HCT116 (cell line): ENCODE data around the gene FN3K. TPM values are rescaled to one million over a fixed set of nuclear protein-coding genes. Genes with fewer than 3 reads are reported as not detected.
"Not testable (repeated sequence)": the region's sequence is repeated elsewhere in the genome, so short reads cannot be mapped to it uniquely, and the experiment has no call there.

Source experiments
- ATAC-seq: fragments of 200-7000 bp; cut with Tn5 transposase; 2 replicates; pipeline ENCODE4 v1.9.1; 2020; ENCODE audit warnings: mild to moderate bottlenecking, moderate library complexity
- BruUV-seq: library from RNA; stranded (reverse); fragments of 400-500 nt; replicated peaks from 2 replicates; lab custom pipeline; 2021; lab: Mats Ljungman, UMichigan
- CTCF ChIA-PET: fragments of 300-600 bp; sonication (Branson Sonifier 250); formaldehyde crosslinking; loops from one replicate; lab custom pipeline; 2021; ENCODE audit warnings: antibody characterized with exemption; lab: Charles Lee
- POLR2A ChIA-PET: fragments of 300-600, 350-600 bp; sonication (Branson Sonifier 250); formaldehyde crosslinking; loops from one replicate; lab custom pipeline; 2021; ENCODE audit warnings: antibody characterized with exemption; lab: Charles Lee
- RAD21 ChIA-PET, 2 experiments: fragments of 300-600 bp; sonication (Branson Sonifier 250); formaldehyde crosslinking; loops; one replicate each; lab custom pipeline; 2023; ENCODE audit warnings: low total read pairs in 2 of 2; ENCODE audit not compliant: uncharacterized antibody in 2 of 2, unreplicated experiment in 2 of 2, low non-redundant PET in 1 of 2; lab: Charles Lee
- DNase-seq: peaks from one replicate; pipeline ENCODE4 v3.0.0-alpha.2; 2010; ENCODE audit warnings: low read depth, low spot score
- H2AFZ ChIP-seq: fragments of 200-600 bp; shearing (Covaris generic), sonication (generic); 2 replicates; pipeline ENCODE4 v1.6.1; 2017; ENCODE audit warnings: low read depth, mixed run types, mixed read lengths, antibody characterized with exemption, low read length; ENCODE audit not compliant: poor library complexity, severe bottlenecking
- H3K27ac ChIP-seq: 2 replicates; pipeline ENCODE4 v1.5.1; 2012; ENCODE audit warnings: low read depth, low read length
- H3K27me3 ChIP-seq: fragments of 200-600 bp; sonication (generic); 2 replicates; pipeline ENCODE4 v1.6.1; 2016; ENCODE audit warnings: mixed run types, low read length, mixed read lengths; ENCODE audit not compliant: insufficient read depth
- H3K36me3 ChIP-seq, 2 experiments: fragments of 200-500 bp in 1 of 2; fragments of 200-600 bp in 1 of 2; sonication (Bioruptor generic) in 1 of 2; sonication (generic) in 1 of 2; 2 replicates each; pipeline versions ENCODE4 v1.5.1 to v1.6.1; 2014 to 2016; ENCODE audit warnings: low read length in 2 of 2, inconsistent platforms in 1 of 2, mixed read lengths in 1 of 2, mixed run types in 1 of 2; ENCODE audit not compliant: insufficient read depth in 2 of 2, control insufficient read depth in 1 of 2
- H3K4me1 ChIP-seq, 2 experiments: fragments of 200-600 bp in 1 of 2; sonication (generic) in 1 of 2; 2 replicates each; pipeline versions ENCODE4 v1.5.1 to v1.6.1; 2012 to 2017; ENCODE audit warnings: low read length in 2 of 2, inconsistent platforms in 1 of 2, mild to moderate bottlenecking in 1 of 2, mixed read lengths in 1 of 2, mixed run types in 1 of 2, moderate library complexity in 1 of 2; ENCODE audit not compliant: insufficient read depth in 2 of 2, control insufficient read depth in 1 of 2
- H3K4me2 ChIP-seq: fragments of 200-600 bp; sonication (generic); 2 replicates; pipeline ENCODE4 v1.6.1; 2017; ENCODE audit warnings: mixed run types, low read length, mixed read lengths
- H3K4me3 ChIP-seq, 2 experiments: fragments of 200-600 bp in 1 of 2; sonication (generic) in 1 of 2; replicated peaks in 1 of 2; 2 replicates each; pipeline ENCODE4 v1.5.1; 2011 to 2016; ENCODE audit warnings: low read length in 2 of 2, control low read depth in 1 of 2, low read depth in 1 of 2, mild to moderate bottlenecking in 1 of 2, mixed read lengths in 1 of 2, mixed run types in 1 of 2
- H3K79me2 ChIP-seq: fragments of 200-600 bp; sonication (generic); 2 replicates; pipeline ENCODE4 v1.6.1; 2017; ENCODE audit warnings: mild to moderate bottlenecking, mixed run types, low read length, moderate library complexity, mixed read lengths; ENCODE audit not compliant: insufficient read depth
- H3K9ac ChIP-seq: fragments of 200-600 bp; sonication (generic); 2 replicates; pipeline ENCODE4 v1.6.1; 2016; ENCODE audit warnings: low read length, mixed read lengths
- H3K9me2 ChIP-seq: fragments of 200-600 bp; sonication (generic), shearing (Covaris generic); 2 replicates; pipeline ENCODE4 v1.6.1; 2017; ENCODE audit warnings: mixed run types, mild to moderate bottlenecking, moderate library complexity; ENCODE audit not compliant: insufficient read depth
- H3K9me3 ChIP-seq, 2 experiments: fragments of 200-500 bp in 1 of 2; fragments of 200-600 bp in 1 of 2; sonication (Bioruptor generic) in 1 of 2; sonication (generic) in 1 of 2; 2 replicates each; pipeline ENCODE4 v1.6.1; 2014 to 2017; ENCODE audit warnings: low read length in 2 of 2, mixed read lengths in 2 of 2, inconsistent platforms in 1 of 2, low read depth in 1 of 2, mild to moderate bottlenecking in 1 of 2, mixed run types in 1 of 2, moderate library complexity in 1 of 2; ENCODE audit not compliant: control insufficient read depth in 1 of 2, insufficient read depth in 1 of 2
- H4K20me1 ChIP-seq: fragments of 200-600 bp; sonication (generic), shearing (Covaris generic); 2 replicates; pipeline ENCODE4 v1.6.1; 2017; ENCODE audit warnings: mixed run types, mild to moderate bottlenecking, moderate library complexity; ENCODE audit not compliant: insufficient read depth
- CBX3 ChIP-seq: IDR thresholded peaks from 2 replicates; pipeline ENCODE4 v1.6.1; 2012; ENCODE audit warnings: low read depth
- CEBPB ChIP-seq: IDR thresholded peaks from 2 replicates; pipeline ENCODE4 v1.6.1; 2012; ENCODE audit warnings: low read depth
- EGR1 ChIP-seq: IDR thresholded peaks from 2 replicates; pipeline ENCODE4 v1.6.1; 2012; ENCODE audit warnings: low read depth
- ELF1 ChIP-seq: IDR thresholded peaks from 2 replicates; pipeline ENCODE4 v1.6.1; 2012; ENCODE audit warnings: low read depth, borderline replicate concordance
- EZH2 ChIP-seq: fragments of 200-600 bp; sonication (generic); IDR thresholded peaks from 2 replicates; pipeline ENCODE4 v1.6.1; 2017; ENCODE audit warnings: antibody characterized with exemption, mixed run types
- EZH2phosphoT487 ChIP-seq: fragments of 200-600 bp; IDR thresholded peaks from 2 replicates; pipeline ENCODE4 v1.6.1; 2018; ENCODE audit warnings: antibody characterized with exemption, borderline replicate concordance
- FOSL1 ChIP-seq: IDR thresholded peaks from 2 replicates; pipeline ENCODE4 v1.6.1; 2012; ENCODE audit warnings: low read depth
- JUND ChIP-seq: IDR thresholded peaks from 2 replicates; pipeline ENCODE4 v1.6.1; 2012
- POLR2A ChIP-seq: IDR thresholded peaks from 2 replicates; pipeline ENCODE4 v1.7.0; 2011; ENCODE audit warnings: borderline replicate concordance; ENCODE audit not compliant: insufficient read depth, insufficient read length; ENCODE audit errors: extremely low read depth
- POLR2AphosphoS5 ChIP-seq: IDR thresholded peaks from 2 replicates; pipeline ENCODE4 v1.6.1; 2011; ENCODE audit warnings: mild to moderate bottlenecking, low read depth, low read length, moderate library complexity
- RAD21 ChIP-seq: IDR thresholded peaks from 2 replicates; pipeline ENCODE4 v1.6.1; 2012; ENCODE audit warnings: low read depth, mild to moderate bottlenecking
- SP1 ChIP-seq: IDR thresholded peaks from 2 replicates; pipeline ENCODE4 v1.6.1; 2012; ENCODE audit warnings: low read depth
- ZFX ChIP-seq: fragments of 450-650 bp; IDR thresholded peaks from 2 replicates; pipeline ENCODE4 v1.6.1; 2017
- ZNF274 ChIP-seq: fragments of 200-500 bp; sonication (Bioruptor generic); IDR thresholded peaks from 2 replicates; pipeline ENCODE4 v1.6.1; 2014; ENCODE audit warnings: mild to moderate bottlenecking, low read depth, low read length, inconsistent platforms
- intact Hi-C: fragments of 100-400 bp; cut with micrococcal nuclease; formaldehyde crosslinking; loops from 2 replicates; pipeline ENCODE4 v1.10.0; 2022
- total RNA-seq: library from RNA; stranded (reverse); gene quantifications from one replicate; pipeline ENCODE4 v1.2.1, GENCODE V29; 2021; ENCODE audit not compliant: unreplicated experiment
- TF ChIP-seq, protein P1 (sequence below): IDR thresholded peaks from 2 replicates; pipeline ENCODE4 v1.6.1; 2012; ENCODE audit warnings: low read depth
- TF ChIP-seq, protein P2 (sequence below): IDR thresholded peaks from 2 replicates; pipeline ENCODE4 v1.6.1; 2012
- TF ChIP-seq, protein P3 (sequence below): IDR thresholded peaks from 2 replicates; pipeline ENCODE4 v1.6.1; 2012
- TF ChIP-seq, protein P4 (sequence below): IDR thresholded peaks from 2 replicates; pipeline ENCODE4 v1.6.1; 2011; ENCODE audit warnings: mild to moderate bottlenecking, low read length, moderate library complexity; ENCODE audit not compliant: insufficient replicate concordance; ENCODE audit errors: extremely low read depth

FN3K gene
- total RNA-seq, 1 experiment from 2014 or later, result 9.9 TPM

DNA sequence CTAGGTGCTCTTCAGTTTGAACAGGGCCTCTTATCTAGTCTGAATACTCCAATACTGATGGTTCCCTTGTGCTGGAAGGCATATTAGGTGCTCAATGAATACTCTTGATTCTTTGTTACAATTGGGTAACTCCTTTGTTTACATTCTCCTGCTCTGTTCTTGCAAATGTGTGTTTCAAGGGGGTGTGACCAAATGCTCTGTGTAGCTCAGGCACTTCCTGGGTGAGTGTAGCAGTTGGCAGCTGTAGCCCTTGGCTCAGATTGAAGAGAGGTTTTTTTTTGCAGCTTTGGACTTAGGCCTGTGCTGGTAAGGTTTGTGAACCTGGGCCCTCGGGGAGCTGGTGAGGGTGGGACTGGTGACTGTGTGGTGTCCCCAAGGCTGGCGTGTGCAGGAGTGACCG lies 36.6 kb downstream of the FN3K start:
- ChIA-PET RAD21 (no interaction called here), POLR2A (no interaction called here)
- intact Hi-C loops, result no loop called here
- Histone ChIP-seq H3K27ac (no peak overlapping the region), H3K36me3 (peaks cover 29 to 54% of the 10 kb centered on the region in 2 experiments), H3K4me3 (no peak overlapping the region), H3K27me3 (no peaks in the 10 kb centered on the region), H3K4me1 (no peaks in the 10 kb centered on the region), H4K20me1 (no peaks in the 10 kb centered on the region), H3K9me2 (no peaks in the 10 kb centered on the region), H3K9ac (no peak overlapping the region)
- DNase-seq (no peak), ATAC-seq (no peak)
- no TSS peak for BruUV-seq
- TF ChIP-seq EGR1 (no peak), ZFX (no peak), JUND (no peak), EZH2 (no peak), FOSL1 (no peak), RAD21 (no peak), POLR2AphosphoS5 (no peak), EZH2phosphoT487 (no peak), CEBPB (no peak), ZNF274 (no peak), SP1 (no peak), POLR2A (no peak), CBX3 (no peak), ELF1 (no peak)
- TF ChIP-seq, protein P1, sequence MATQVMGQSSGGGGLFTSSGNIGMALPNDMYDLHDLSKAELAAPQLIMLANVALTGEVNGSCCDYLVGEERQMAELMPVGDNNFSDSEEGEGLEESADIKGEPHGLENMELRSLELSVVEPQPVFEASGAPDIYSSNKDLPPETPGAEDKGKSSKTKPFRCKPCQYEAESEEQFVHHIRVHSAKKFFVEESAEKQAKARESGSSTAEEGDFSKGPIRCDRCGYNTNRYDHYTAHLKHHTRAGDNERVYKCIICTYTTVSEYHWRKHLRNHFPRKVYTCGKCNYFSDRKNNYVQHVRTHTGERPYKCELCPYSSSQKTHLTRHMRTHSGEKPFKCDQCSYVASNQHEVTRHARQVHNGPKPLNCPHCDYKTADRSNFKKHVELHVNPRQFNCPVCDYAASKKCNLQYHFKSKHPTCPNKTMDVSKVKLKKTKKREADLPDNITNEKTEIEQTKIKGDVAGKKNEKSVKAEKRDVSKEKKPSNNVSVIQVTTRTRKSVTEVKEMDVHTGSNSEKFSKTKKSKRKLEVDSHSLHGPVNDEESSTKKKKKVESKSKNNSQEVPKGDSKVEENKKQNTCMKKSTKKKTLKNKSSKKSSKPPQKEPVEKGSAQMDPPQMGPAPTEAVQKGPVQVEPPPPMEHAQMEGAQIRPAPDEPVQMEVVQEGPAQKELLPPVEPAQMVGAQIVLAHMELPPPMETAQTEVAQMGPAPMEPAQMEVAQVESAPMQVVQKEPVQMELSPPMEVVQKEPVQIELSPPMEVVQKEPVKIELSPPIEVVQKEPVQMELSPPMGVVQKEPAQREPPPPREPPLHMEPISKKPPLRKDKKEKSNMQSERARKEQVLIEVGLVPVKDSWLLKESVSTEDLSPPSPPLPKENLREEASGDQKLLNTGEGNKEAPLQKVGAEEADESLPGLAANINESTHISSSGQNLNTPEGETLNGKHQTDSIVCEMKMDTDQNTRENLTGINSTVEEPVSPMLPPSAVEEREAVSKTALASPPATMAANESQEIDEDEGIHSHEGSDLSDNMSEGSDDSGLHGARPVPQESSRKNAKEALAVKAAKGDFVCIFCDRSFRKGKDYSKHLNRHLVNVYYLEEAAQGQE, result no peak
- TF ChIP-seq, protein P2, sequence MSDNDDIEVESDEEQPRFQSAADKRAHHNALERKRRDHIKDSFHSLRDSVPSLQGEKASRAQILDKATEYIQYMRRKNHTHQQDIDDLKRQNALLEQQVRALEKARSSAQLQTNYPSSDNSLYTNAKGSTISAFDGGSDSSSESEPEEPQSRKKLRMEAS, result no peak
- TF ChIP-seq, protein P3, sequence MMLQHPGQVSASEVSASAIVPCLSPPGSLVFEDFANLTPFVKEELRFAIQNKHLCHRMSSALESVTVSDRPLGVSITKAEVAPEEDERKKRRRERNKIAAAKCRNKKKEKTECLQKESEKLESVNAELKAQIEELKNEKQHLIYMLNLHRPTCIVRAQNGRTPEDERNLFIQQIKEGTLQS, result no peak
- TF ChIP-seq, protein P4, sequence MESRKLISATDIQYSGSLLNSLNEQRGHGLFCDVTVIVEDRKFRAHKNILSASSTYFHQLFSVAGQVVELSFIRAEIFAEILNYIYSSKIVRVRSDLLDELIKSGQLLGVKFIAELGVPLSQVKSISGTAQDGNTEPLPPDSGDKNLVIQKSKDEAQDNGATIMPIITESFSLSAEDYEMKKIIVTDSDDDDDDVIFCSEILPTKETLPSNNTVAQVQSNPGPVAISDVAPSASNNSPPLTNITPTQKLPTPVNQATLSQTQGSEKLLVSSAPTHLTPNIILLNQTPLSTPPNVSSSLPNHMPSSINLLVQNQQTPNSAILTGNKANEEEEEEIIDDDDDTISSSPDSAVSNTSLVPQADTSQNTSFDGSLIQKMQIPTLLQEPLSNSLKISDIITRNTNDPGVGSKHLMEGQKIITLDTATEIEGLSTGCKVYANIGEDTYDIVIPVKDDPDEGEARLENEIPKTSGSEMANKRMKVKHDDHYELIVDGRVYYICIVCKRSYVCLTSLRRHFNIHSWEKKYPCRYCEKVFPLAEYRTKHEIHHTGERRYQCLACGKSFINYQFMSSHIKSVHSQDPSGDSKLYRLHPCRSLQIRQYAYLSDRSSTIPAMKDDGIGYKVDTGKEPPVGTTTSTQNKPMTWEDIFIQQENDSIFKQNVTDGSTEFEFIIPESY, result no peak
- TF ChIP-seq, all 23 proteins: peak for 0
- no peaks in the 10 kb centered on the region for H3K9me3 ChIP-seq
- H3K4me2 ChIP-seq, result no peak overlapping the region
- H2AFZ ChIP-seq, result no peak overlapping the region
- CTCF ChIA-PET, result interaction anchor here (1.6 kb wide), 1 partner anchor 10 kb away, joined by 4 read pairs; no protein-coding TSS in a partner anchor
- H3K79me2 ChIP-seq, result peaks cover 17% of the 10 kb centered on the region; the same call in 1 of the 2 replicates

DNA sequence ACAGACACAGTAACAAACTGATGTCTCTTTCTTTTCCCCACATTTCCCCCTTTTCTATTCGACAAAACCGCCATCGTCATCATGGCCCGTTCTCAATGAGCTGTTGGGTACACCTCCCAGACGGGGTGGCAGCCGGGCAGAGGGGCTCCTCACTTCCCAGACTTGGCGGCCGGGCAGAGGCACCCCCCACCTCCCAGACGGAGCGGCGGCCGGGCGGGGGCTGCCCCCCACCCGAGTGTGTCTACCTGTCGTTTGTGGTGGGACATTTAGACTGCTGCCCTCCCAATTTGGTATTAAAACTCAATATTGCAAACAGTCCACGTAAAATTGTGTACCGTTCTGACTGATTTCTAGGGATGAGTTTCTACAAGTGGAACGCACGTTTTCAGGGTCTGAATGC lies 39.0 kb downstream of the FN3K start:
- CTCF ChIA-PET, ATAC-seq, H3K4me2 ChIP-seq, H2AFZ ChIP-seq, H3K9me2 ChIP-seq, H4K20me1 ChIP-seq, POLR2A ChIA-PET, intact Hi-C loops, BruUV-seq, H3K9me3 ChIP-seq, H3K27ac ChIP-seq, DNase-seq, H3K4me3 ChIP-seq, H3K27me3 ChIP-seq, H3K4me1 ChIP-seq, H3K9ac ChIP-seq, RAD21 ChIA-PET: not testable (repeated sequence)
- Histone ChIP-seq H3K36me3 (peaks cover 14 to 30% of the 10 kb centered on the region in 2 experiments; a peak in 3 of 4 replicates), H3K79me2 (peaks cover 15% of the 10 kb centered on the region; the same call in 1 of the 2 replicates)
